Measurements from ENCODE around the gene RAD9B. TPM values are rescaled to one million over a fixed set of nuclear protein-coding genes. Genes with fewer than 3 reads are reported as not detected.
"Not testable (repeated sequence)": the region's sequence is repeated elsewhere in the genome, so short reads cannot be mapped to it uniquely, and the experiment has no call there.

The RAD9B gene
- polyA plus RNA-seq, 1 donor: 2.7 TPM

GRCh38 chr12:110528277-110528839 lies 26.2 kb downstream of the RAD9B start:
- DNase-seq: no peak

GRCh38 chr12:110530511-110530910 lies 28.4 kb downstream of the RAD9B start:
- DNase-seq: no peak

DNA sequence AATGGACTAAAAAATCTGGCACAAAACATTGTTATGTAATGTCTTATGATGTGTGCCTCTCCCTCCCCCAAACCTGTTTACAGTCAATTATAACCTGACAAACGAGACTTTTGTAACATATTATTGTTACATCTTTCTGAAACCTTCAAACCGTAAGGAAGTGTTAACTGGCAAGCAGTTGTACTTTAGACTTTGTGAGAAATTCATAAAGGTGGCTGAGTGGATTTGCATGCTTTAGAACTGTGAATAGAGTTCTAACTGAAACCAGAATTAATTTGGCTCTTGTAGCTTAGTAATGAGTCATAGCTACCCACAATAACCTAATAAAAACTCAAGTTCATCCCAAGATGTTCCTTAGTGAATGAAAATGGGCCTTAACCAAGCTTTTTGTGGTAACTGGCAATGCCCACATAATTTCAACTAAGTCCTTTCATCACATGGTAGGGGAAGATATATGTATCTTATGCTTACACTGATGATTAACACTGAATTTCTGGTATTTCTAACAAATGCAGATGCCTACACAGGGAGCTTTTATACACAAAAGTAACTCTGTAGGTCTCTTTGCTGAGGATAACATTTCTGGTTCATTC lies 29.7 kb downstream of the RAD9B start:
- no peak for DNase-seq

DNA sequence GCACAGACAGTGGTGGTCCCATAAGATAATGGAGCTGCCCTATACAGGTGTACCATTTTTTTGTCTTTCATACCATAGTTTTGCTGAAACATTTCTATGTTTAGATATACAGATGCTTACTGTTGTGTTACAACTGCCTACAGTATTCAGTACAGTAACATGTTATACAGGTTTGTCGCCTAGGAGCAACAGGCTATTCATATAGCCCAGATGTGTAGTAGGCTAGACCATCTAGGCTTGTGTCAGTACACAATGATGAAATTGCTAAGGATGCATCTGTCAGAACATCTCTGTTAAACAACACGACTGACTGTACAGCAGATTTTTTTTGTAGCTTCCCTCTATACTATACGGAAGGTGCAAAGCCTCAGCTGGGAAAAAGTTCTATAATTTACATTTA lies 30.5 kb downstream of the RAD9B start:
- no peak for DNase-seq

DNA sequence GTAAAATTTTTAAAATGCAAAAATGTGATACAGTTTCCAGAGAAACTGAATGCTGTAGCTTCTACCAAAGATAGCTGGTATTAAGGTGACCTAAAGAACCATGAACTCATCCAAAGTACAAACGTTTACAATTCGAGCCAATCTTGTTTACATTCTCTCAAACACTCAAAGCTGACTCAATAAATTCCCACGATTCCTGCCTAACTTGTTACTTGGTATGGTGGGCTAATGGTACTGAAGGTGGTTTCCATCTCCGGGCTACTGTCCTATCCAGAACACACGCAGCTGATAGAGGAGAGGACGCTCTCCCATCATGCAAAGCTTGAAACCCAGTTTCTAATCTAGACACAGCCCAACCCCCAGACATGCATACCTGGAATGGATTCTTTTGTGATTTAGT lies 31.5 kb downstream of the RAD9B start:
- DNase-seq: no peak

DNA sequence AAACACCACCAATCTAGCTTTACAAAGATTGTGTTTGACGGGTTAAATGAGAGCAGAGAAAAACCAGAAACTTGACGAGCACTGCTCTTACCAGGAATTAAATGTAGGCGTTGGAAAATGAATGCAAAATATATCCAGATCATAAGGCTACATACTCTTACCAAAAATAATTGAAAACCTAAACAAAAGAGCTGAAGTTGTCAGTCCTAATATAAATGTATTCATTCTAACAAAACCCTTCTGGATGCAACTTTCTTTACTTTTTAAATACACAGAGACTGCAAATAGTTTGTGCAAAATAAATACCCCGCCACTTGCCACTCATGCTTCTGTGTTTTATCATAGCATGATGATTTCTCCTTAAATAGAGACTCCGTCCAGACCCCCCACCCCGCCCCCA lies 32.7 kb downstream of the RAD9B start:
- DNase-seq: no peak

DNA sequence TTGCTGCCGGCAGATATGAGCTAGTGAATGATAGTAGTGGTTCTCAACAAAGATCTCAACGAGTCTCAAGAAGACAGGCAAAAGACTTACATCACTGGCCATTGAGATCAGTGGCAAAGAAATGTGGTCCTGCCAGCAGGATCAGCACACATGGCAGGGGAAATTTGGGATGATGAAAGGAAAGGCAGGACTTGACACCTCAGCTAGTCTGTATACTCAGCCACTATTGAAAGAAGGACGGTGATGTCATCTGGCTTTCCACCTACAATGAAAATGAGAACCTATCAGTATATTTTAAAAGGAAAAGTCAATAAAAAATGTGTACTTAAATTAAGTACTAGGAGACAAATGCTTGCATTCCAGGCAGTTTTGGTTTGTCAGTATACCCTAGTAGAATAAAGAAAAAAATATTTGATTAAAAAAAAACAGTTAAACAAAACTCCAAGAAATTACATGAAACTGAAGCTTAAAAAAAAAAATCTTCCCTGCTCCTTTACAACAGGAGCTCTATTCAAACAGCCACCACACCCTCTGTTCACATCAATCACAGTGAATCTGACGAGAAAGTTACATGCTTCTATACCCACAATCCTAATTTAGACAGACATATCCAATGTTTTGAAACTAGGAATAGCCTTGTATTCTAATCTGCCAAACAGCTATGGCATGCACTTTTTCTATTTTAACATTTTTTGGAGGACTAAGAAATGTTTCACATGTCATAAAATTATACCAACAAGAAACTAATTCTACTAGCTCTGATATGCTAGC lies 34.9 kb downstream of the RAD9B start:
- no peak for DNase-seq

DNA sequence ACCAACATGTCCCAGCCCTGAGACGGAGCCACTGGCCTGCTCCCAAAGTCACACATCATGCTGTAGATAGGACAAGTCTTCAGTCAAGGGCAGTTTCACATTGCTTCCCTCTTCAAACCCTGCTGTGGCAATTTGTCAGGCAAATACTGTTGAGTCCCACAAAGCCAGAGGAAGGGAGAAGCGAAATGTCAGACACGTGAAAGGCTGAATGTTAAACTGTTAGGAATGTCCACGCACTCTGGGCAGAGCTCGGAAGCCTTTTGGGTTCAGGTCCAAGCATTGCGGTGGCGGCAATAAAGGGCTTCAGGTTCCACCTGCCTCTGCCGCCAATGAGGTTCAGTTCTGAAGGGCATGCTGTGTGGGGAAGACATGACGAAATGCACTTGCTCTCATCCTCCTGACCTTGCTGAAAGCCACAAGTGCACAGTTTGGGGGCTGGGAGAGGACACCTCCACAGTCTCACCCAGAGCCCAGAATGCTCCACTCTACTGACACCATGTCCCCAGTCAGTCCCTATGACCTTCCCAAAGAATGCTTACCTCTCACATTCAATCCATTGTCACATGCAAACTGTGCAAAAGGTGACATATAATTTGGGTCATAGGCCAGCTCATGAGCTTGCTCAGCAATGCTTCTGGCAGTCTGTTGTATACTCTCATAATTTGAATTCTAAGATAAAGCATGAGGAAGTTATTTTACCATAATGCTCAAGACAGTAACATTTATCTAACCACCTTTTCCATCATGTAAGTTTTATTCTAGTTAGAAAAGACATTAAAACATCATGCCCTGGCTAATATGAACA lies 35.7 kb downstream of the RAD9B start:
- no peak for DNase-seq

DNA sequence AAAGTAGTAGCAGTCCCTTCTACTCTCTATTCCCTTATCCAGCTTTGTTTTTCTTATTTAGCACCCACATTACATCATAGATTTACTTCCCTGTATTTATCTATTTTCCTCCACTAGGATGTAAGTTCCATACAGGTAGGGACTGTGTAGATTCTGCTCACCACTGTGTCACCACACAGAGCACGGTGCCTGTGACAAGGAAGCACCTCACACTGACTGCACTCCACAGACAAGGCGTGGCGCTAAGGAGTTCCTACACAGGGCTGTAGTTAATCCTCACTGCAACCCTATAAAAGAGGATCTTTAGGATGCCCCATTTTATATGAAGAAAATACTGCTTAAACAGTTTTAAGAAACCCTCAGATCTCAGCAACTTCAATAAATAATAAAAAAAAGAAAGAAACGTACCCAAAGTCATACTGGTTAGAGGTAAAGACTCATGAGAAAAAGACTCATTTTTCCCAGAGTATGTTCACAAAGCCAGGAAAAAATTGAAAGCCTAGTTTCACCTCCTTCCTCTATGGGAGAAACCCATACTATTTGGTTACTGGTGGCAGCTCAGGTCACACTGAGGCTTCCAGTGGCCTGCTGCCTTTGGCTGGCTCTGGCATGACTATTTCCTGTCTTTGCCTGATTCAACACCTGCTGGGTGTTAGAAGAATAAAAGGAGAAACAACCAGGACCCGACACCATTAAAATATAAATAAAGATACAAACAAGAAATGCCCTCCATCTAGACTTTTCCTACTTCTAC lies 36.9 kb downstream of the RAD9B start:
- no peak for DNase-seq

GRCh38 chr12:110540048-110540447 lies 37.9 kb downstream of the RAD9B start:
- DNase-seq: no peak

DNA sequence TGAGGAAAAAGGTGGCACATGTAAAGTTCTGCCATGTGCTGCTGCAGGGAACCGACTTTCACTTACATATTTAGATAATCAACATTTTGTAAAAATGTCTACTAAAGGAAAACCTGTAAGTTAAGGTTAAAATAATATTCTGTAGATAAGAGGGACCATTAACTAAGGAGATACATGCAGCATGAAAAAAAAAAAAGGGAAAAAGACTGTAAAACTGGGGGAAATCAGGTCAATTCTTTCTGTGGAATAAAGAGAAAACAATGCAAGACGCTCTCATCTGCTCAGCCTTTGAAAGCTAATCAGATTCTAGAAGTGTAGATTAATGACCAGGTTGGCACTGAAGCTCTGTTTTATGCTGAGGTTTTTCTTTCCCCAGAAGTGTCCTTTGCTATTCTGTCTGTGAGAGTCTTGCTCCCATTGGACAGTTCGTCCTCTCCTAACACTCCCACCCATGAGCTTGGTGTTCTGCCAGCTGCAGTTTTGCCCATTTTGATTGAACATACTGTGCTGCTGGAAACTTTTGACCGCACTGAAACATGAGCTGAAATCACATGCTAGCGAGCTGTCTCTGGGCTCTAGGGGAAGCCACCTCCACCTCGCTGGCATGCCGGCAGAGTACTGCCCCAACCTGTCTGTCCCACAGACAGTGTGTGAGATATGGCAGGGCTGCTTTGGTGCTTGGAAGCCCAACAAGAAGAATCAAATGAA lies 41.3 kb downstream of the RAD9B start:
- DNase-seq: peak; percentile 62

DNA sequence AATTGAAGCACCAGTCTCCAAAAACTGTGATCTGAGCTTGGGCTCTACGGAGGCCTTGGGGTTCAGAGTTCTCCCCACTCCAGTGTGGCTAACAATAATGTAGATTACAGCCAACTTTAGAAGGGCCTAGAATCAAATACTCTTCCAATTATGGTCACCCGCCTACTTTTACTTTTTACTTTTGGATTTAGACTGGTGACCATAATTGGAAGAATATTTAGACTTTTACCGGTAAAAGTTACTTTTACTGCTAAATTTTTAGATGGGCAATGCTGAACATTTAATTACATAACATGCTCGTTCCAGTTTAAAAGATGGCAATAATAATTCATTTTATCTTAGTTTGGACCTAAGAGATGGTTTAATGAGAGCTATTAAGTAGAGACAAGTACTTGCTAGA lies 41.8 kb downstream of the RAD9B start:
- DNase-seq: no peak

GRCh38 chr12:110545259-110545658 lies 43.1 kb downstream of the RAD9B start:
- DNase-seq: not testable (repeated sequence)

DNA sequence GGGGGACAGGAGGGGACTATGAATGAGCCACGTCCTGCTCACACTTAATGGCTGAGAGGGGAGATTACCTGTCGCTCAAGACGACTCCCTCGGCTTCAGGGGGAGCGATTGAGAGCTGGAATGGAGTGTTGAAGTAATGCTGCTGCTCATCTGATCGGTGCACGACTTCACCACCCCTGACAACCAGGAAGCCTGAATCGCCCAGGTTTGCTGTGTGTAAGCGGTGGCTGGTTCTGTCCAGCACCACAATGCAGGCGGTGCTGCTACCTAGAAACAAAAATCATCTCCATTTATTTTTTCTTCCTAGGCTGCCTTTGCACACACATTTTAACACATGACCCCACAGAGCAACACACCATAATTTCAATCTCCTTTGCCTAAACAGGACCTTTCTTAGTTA lies 43.7 kb downstream of the RAD9B start:
- DNase-seq: no peak

GRCh38 chr12:110546339-110546738 lies 44.2 kb downstream of the RAD9B start:
- no peak for DNase-seq

DNA sequence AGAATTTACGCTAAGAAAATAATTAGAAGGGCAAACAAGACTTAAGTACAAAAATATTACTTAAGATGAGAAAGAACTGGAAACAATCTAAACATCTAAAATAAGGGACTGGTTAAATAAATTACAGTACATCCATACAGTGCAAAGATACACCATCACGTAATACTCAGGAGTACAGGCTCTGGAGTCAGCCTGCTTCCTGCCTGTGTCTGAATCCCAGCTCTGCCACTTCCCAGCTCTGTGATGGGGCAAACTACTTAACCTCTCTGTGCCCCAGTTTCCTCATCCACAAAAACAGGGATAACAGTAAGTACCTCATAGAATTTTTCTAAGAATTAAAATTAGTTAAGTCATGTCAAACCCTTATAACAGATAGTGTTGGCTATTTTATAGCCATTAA lies 45.0 kb downstream of the RAD9B start:
- DNase-seq: no peak

DNA sequence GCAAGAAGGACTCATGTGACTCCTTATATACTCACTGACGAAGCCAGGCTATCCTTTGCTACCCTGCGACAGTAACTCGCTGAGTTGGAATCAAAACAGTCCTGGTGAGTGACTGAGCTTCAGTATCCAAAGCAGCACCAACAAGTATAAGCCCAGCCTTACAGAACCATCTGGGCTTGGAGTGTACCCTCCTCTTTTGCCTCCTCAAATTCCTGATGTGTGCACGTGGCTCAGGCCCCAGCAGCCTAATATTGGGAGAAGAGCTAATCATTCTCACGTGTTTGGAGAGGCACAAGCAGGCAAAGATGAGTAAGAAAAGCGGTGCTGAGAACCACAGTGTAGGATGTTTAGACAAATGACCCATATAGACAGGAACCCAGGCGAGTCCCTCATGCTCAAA lies 46.5 kb downstream of the RAD9B start:
- no peak for DNase-seq

DNA sequence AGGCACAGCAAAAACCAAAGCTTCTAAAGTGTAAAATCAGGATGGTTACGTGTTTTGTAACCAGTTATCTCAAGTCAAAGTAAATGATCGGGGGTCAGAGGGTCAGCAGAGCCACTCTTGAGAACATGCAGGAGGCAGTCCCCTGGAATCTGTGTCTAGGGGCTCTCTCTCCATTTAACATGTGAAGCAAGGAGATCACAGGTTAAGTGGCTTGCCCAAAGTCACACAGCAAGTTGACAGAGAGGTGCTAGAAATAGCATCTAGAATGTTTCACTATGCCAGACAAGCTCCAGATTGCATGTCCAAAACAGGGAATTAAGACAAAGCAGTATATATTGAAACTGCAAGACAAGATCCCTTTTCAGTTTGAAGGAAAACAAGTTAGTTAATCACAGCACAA lies 47.6 kb downstream of the RAD9B start:
- no peak for DNase-seq

- DNase-seq: no peak
These were observed 48.9 kb downstream of the RAD9B start for GRCh38 chr12:110550981-110551380.
